HL-60 (cell line): ENCODE data around the gene TRDMT1.

Experiments used
- GABPA ChIP-seq: IDR thresholded peaks from 2 replicates; pipeline ENCODE4 v1.6.1; 2012; ENCODE audit warnings: low read depth
- POLR2AphosphoS5 ChIP-seq: IDR thresholded peaks from 2 replicates; pipeline ENCODE4 v1.6.1; 2012; ENCODE audit warnings: low read depth
- SPI1 ChIP-seq: IDR thresholded peaks from 2 replicates; pipeline ENCODE4 v1.6.1; 2012; ENCODE audit warnings: low read depth, mild to moderate bottlenecking, borderline replicate concordance
- TF ChIP-seq, protein P1 (sequence below): IDR thresholded peaks from 2 replicates; pipeline ENCODE4 v1.6.1; 2012; ENCODE audit warnings: low read depth; ENCODE audit not compliant: insufficient replicate concordance
- TF ChIP-seq, protein P2 (sequence below): IDR thresholded peaks from one replicate; pipeline ENCODE4 v1.5.1; 2011; ENCODE audit warnings: low read length, control low read depth, inconsistent platforms; ENCODE audit not compliant: insufficient read depth

DNA sequence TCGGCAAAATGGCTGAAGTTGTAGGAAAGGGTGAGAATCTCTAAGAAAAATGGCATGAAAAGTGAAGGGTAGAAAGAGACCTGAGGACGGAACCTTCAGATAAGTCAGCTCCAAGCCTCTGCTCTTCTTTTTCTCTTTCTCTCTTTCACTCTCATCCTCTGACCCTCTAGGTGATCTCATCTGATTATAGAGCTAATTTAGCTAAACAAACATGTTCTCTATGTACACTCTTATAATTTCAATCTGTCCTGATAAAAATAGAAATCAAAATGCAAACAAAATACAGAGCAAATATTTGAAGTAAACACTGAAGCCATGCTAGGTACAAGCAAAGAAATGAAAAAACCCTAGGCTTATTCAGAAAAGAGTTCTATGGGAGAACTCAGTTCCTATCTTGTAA, 57.4 kb downstream of the TRDMT1 start:
- TF ChIP-seq, protein P1, sequence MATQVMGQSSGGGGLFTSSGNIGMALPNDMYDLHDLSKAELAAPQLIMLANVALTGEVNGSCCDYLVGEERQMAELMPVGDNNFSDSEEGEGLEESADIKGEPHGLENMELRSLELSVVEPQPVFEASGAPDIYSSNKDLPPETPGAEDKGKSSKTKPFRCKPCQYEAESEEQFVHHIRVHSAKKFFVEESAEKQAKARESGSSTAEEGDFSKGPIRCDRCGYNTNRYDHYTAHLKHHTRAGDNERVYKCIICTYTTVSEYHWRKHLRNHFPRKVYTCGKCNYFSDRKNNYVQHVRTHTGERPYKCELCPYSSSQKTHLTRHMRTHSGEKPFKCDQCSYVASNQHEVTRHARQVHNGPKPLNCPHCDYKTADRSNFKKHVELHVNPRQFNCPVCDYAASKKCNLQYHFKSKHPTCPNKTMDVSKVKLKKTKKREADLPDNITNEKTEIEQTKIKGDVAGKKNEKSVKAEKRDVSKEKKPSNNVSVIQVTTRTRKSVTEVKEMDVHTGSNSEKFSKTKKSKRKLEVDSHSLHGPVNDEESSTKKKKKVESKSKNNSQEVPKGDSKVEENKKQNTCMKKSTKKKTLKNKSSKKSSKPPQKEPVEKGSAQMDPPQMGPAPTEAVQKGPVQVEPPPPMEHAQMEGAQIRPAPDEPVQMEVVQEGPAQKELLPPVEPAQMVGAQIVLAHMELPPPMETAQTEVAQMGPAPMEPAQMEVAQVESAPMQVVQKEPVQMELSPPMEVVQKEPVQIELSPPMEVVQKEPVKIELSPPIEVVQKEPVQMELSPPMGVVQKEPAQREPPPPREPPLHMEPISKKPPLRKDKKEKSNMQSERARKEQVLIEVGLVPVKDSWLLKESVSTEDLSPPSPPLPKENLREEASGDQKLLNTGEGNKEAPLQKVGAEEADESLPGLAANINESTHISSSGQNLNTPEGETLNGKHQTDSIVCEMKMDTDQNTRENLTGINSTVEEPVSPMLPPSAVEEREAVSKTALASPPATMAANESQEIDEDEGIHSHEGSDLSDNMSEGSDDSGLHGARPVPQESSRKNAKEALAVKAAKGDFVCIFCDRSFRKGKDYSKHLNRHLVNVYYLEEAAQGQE: no peak
- TF ChIP-seq, protein P2, sequence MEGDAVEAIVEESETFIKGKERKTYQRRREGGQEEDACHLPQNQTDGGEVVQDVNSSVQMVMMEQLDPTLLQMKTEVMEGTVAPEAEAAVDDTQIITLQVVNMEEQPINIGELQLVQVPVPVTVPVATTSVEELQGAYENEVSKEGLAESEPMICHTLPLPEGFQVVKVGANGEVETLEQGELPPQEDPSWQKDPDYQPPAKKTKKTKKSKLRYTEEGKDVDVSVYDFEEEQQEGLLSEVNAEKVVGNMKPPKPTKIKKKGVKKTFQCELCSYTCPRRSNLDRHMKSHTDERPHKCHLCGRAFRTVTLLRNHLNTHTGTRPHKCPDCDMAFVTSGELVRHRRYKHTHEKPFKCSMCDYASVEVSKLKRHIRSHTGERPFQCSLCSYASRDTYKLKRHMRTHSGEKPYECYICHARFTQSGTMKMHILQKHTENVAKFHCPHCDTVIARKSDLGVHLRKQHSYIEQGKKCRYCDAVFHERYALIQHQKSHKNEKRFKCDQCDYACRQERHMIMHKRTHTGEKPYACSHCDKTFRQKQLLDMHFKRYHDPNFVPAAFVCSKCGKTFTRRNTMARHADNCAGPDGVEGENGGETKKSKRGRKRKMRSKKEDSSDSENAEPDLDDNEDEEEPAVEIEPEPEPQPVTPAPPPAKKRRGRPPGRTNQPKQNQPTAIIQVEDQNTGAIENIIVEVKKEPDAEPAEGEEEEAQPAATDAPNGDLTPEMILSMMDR: no peak
- TF ChIP-seq POLR2AphosphoS5 (no peak), GABPA (no peak), SPI1 (no peak)
